C4-2B (cell line): ENCODE measurements around the gene SMG6.

Experiments
- ZFX ChIP-seq: fragments of 450-650 bp; IDR thresholded peaks from 2 replicates; pipeline ENCODE4 v1.6.1; 2017
- TF ChIP-seq, protein P1 (sequence below): fragments of 450-650 bp; conservative IDR thresholded peaks from 2 replicates; pipeline ENCODE4 v1.5.1; 2017; ENCODE audit warnings: mild to moderate bottlenecking

DNA sequence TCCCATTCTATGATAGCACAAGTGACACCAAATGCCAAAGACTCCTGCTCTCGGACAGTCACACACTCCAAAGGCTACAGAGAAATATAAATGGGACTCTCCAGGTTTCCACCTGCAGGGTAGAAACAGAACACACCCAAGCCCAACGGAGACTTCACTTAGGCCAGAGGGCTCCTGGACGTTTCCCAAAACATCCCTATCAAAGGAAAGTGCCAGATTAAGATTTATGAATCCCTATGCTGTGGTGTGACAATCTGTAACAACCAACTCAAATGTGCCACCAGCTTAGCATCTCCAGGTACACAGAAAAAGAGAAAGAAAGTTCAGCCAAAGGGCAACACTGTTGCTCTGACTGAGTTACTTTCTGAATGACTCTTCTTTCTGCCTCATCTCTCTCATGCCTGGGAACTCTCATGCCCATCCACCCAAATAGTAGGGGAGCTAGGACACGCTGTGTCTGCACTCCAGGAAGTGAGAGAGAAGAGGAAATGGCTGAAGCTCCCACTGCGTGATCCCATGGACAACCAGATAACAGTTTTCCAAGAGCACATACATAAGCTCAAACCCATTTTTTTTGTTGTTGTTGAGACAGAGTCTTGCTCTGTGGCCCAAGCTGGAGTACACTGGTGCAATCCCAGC lies 49.7 kb downstream of the SMG6 start:
- TF ChIP-seq, protein P1, sequence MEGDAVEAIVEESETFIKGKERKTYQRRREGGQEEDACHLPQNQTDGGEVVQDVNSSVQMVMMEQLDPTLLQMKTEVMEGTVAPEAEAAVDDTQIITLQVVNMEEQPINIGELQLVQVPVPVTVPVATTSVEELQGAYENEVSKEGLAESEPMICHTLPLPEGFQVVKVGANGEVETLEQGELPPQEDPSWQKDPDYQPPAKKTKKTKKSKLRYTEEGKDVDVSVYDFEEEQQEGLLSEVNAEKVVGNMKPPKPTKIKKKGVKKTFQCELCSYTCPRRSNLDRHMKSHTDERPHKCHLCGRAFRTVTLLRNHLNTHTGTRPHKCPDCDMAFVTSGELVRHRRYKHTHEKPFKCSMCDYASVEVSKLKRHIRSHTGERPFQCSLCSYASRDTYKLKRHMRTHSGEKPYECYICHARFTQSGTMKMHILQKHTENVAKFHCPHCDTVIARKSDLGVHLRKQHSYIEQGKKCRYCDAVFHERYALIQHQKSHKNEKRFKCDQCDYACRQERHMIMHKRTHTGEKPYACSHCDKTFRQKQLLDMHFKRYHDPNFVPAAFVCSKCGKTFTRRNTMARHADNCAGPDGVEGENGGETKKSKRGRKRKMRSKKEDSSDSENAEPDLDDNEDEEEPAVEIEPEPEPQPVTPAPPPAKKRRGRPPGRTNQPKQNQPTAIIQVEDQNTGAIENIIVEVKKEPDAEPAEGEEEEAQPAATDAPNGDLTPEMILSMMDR, result no peak
- TF ChIP-seq ZFX, result no peak
